ENCODE measurements around the gene RIMS1.
"Not testable (repeated sequence)": the region's sequence is repeated elsewhere in the genome, so short reads cannot be mapped to it uniquely, and the experiment has no call there.

RIMS1 gene

GRCh38 chr6:71967436-71967835 lies 81.1 kb downstream of the RIMS1 start:
- DNase-seq (ENCODE audit: low read depth in 2 of 3, low spot score in 2 of 3), result no peak

GRCh38 chr6:71977884-71978283 lies 91.5 kb downstream of the RIMS1 start:
- no peak for DNase-seq (ENCODE audit: low read depth in 2 of 3, low spot score in 2 of 3)

GRCh38 chr6:71979911-71980310 lies 93.6 kb downstream of the RIMS1 start:
- no peak for DNase-seq (ENCODE audit: low read depth in 2 of 3, low spot score in 2 of 3)

- no peak for DNase-seq (ENCODE audit: low read depth in 2 of 3, low spot score in 2 of 3)
These were observed 96.0 kb downstream of the RIMS1 start for GRCh38 chr6:71982389-71982788.

- no peak for DNase-seq (ENCODE audit: low read depth in 2 of 3, low spot score in 2 of 3)
These were observed 96.8 kb downstream of the RIMS1 start for GRCh38 chr6:71983131-71983530.

- no peak for DNase-seq (ENCODE audit: low read depth in 2 of 3, low spot score in 2 of 3)
These were observed 108.4 kb downstream of the RIMS1 start for GRCh38 chr6:71994705-71995271.

GRCh38 chr6:71997341-71997740 lies 111.0 kb downstream of the RIMS1 start:
- no peak for DNase-seq (ENCODE audit: low read depth in 2 of 3, low spot score in 2 of 3)

- no peak for DNase-seq (ENCODE audit: low read depth in 2 of 3, low spot score in 2 of 3)
These were observed 116.1 kb downstream of the RIMS1 start for GRCh38 chr6:72002415-72002814.

GRCh38 chr6:72006591-72006990 lies 120.2 kb downstream of the RIMS1 start:
- DNase-seq (ENCODE audit: low read depth in 2 of 3, low spot score in 2 of 3), result not testable (repeated sequence)

GRCh38 chr6:72022830-72023229 lies 136.5 kb downstream of the RIMS1 start:
- no peak for DNase-seq (ENCODE audit: low read depth in 2 of 3, low spot score in 2 of 3)

GRCh38 chr6:72031471-72031870 lies 145.1 kb downstream of the RIMS1 start:
- DNase-seq (ENCODE audit: low read depth in 2 of 3, low spot score in 2 of 3), result no peak

GRCh38 chr6:72032086-72032485 lies 145.7 kb downstream of the RIMS1 start:
- no peak for DNase-seq (ENCODE audit: low read depth in 2 of 3, low spot score in 2 of 3)

- no peak for DNase-seq (ENCODE audit: low read depth in 2 of 3, low spot score in 2 of 3)
These were observed 149.1 kb downstream of the RIMS1 start for GRCh38 chr6:72035486-72035885.

- DNase-seq (ENCODE audit: low read depth in 2 of 3, low spot score in 2 of 3), result no peak
These were observed 149.6 kb downstream of the RIMS1 start for GRCh38 chr6:72035966-72036365.

- no peak for DNase-seq (ENCODE audit: low read depth in 2 of 3, low spot score in 2 of 3)
These were observed 150.7 kb downstream of the RIMS1 start for GRCh38 chr6:72037006-72037405.

GRCh38 chr6:72040111-72040510 lies 153.8 kb downstream of the RIMS1 start:
- DNase-seq (ENCODE audit: low read depth in 2 of 3, low spot score in 2 of 3), result no peak

GRCh38 chr6:72042088-72042487 lies 155.7 kb downstream of the RIMS1 start:
- no peak for DNase-seq (ENCODE audit: low read depth in 2 of 3, low spot score in 2 of 3)

GRCh38 chr6:72048080-72048479 lies 161.7 kb downstream of the RIMS1 start:
- DNase-seq (ENCODE audit: low read depth in 2 of 3, low spot score in 2 of 3), result no peak

- no peak for DNase-seq (ENCODE audit: low read depth in 2 of 3, low spot score in 2 of 3)
These were observed 163.0 kb downstream of the RIMS1 start for GRCh38 chr6:72049376-72049775.

- DNase-seq (ENCODE audit: low read depth in 2 of 3, low spot score in 2 of 3), result no peak
These were observed 174.9 kb downstream of the RIMS1 start for GRCh38 chr6:72061286-72061685.

- no peak for DNase-seq (ENCODE audit: low read depth in 2 of 3, low spot score in 2 of 3)
These were observed 178.1 kb downstream of the RIMS1 start for GRCh38 chr6:72064399-72064975.

GRCh38 chr6:72078096-72078495 lies 191.7 kb downstream of the RIMS1 start:
- no peak for DNase-seq (ENCODE audit: low read depth in 2 of 3, low spot score in 2 of 3)

GRCh38 chr6:72080260-72080941 lies 194.1 kb downstream of the RIMS1 start:
- no peak for DNase-seq (ENCODE audit: low read depth in 2 of 3, low spot score in 2 of 3)
